A549 (cell line): ENCODE data around the gene CACNA1S. TPM values are rescaled to one million over a fixed set of nuclear protein-coding genes. Genes with fewer than 3 reads are reported as not detected.

Experiments used
- ATAC-seq, 2 experiments: fragments of 200-7000 bp in 1 of 2; fragments of >200 bp in 1 of 2; cut with Nextera tagmentation in 1 of 2; cut with Tn5 transposase in 1 of 2; 3 replicates each; pipeline versions ENCODE4 v1.8.0 to v1.9.1; 2018 to 2020; ENCODE audit warnings: mild to moderate bottlenecking in 1 of 2, moderate library complexity in 1 of 2
- CTCF ChIA-PET: fragments of 300-600 bp; sonication (Branson Sonifier 250); formaldehyde crosslinking; extraction: SDS; loops from one replicate; lab custom pipeline; 2021; ENCODE audit warnings: antibody characterized with exemption, inconsistent platforms; lab: Yijun Ruan, JAX
- POLR2A ChIA-PET: fragments of 350-600 bp; formaldehyde crosslinking; extraction: SDS; loops from one replicate; lab custom pipeline; 2021; ENCODE audit warnings: antibody characterized with exemption, inconsistent platforms; lab: Yijun Ruan, JAX
- DNase-seq, 2 experiments: peaks; one replicate each; pipeline versions ENCODE4 v3.0.0 to v3.0.0-alpha.2; 2011 to 2016; ENCODE audit warnings: low read depth in 1 of 2, low spot score in 1 of 2
- FAIRE-seq: peaks from 2 replicates; lab custom pipeline; 2011; peaks lifted over from hg19 to GRCh38; lab: Jason Lieb, UNC
- H3K27ac ChIP-seq, 2 experiments: fragments of >200 bp; sonication (Bioruptor Twin); formaldehyde crosslinking; 3 replicates each; pipeline ENCODE4 v1.5.1; 2016 to 2017
- H3K4me1 ChIP-seq: fragments of >200 bp; sonication (Bioruptor Twin); formaldehyde crosslinking; 3 replicates; pipeline ENCODE4 v1.6.1; 2016
- H3K4me2 ChIP-seq: fragments of >200 bp; sonication (Bioruptor Twin); formaldehyde crosslinking; 3 replicates; pipeline ENCODE4 v1.6.1; 2016
- H3K4me3 ChIP-seq: fragments of >200 bp; sonication (Bioruptor Twin); formaldehyde crosslinking; 3 replicates; pipeline ENCODE4 v1.5.1; 2016
- H3K9me3 ChIP-seq: fragments of >200 bp; sonication (Bioruptor Twin); formaldehyde crosslinking; 3 replicates; pipeline ENCODE4 v1.6.1; 2016
- BHLHE40 ChIP-seq: IDR thresholded peaks from 2 replicates; pipeline ENCODE4 v1.6.1; 2012; ENCODE audit warnings: low read depth, low read length, inconsistent platforms
- CEBPB ChIP-seq, 2 experiments: fragments of >200 bp in 1 of 2; sonication (Bioruptor Twin) in 1 of 2; formaldehyde crosslinking in 1 of 2; IDR thresholded peaks; 2 replicates each; pipeline ENCODE4 v1.6.1; 2012 to 2016
- CHD2 ChIP-seq: fragments of 150-350 bp; IDR thresholded peaks from 2 replicates; pipeline ENCODE4 v1.6.1; 2014; ENCODE audit warnings: low read length; ENCODE audit not compliant: partially characterized antibody
- E2F6 ChIP-seq: IDR thresholded peaks from 2 replicates; pipeline ENCODE4 v1.6.1; 2012; ENCODE audit warnings: low read depth, borderline replicate concordance
- EHMT2 ChIP-seq: fragments of 200-600 bp; sonication (generic); IDR thresholded peaks from 2 replicates; pipeline ENCODE4 v1.6.1; 2016; ENCODE audit warnings: antibody characterized with exemption, low read depth, mild to moderate bottlenecking, moderate library complexity
- ELK1 ChIP-seq: fragments of 150-350 bp; IDR thresholded peaks from 2 replicates; pipeline ENCODE4 v1.6.1; 2014; ENCODE audit warnings: low read depth, mild to moderate bottlenecking, low read length
- ESRRA ChIP-seq: fragments of 150-350 bp; IDR thresholded peaks from 2 replicates; pipeline ENCODE4 v1.6.1; 2014; ENCODE audit warnings: mild to moderate bottlenecking, low read length, borderline replicate concordance
- HES2 ChIP-seq: fragments of >200 bp; sonication (Bioruptor Twin); formaldehyde crosslinking; IDR thresholded peaks from 2 replicates; pipeline ENCODE4 v1.6.1; 2016
- HOXB13 ChIP-seq: fragments of 250-450 bp; sonication (Bioruptor Pico); IDR thresholded peaks from 2 replicates; pipeline ENCODE4 v1.5.0; 2020; ENCODE audit warnings: low read depth, mild to moderate bottlenecking, moderate library complexity
- KDM1A ChIP-seq: fragments of 200-600 bp; sonication (generic); IDR thresholded peaks from 2 replicates; pipeline ENCODE4 v1.6.1; 2016; ENCODE audit warnings: low read depth, mild to moderate bottlenecking
- KDM5A ChIP-seq: fragments of 200-600 bp; sonication (generic); IDR thresholded peaks from 2 replicates; pipeline ENCODE4 v1.6.1; 2016; ENCODE audit warnings: antibody characterized with exemption, mild to moderate bottlenecking
- MAX ChIP-seq: IDR thresholded peaks from 2 replicates; pipeline ENCODE4 v1.6.1; 2012
- MYC ChIP-seq: IDR thresholded peaks from 2 replicates; pipeline ENCODE4 v1.6.1; 2012; ENCODE audit warnings: mild to moderate bottlenecking, inconsistent platforms, low read length, improper control_type of control experiment, borderline replicate concordance
- NFE2L2 ChIP-seq: fragments of 150-350 bp; conservative IDR thresholded peaks from 2 replicates; pipeline ENCODE4 v1.6.1; 2014; ENCODE audit warnings: low read length
- PBX3 ChIP-seq: IDR thresholded peaks from 2 replicates; pipeline ENCODE4 v1.6.1; 2012
- PHF8 ChIP-seq: fragments of 200-600 bp; sonication (generic); IDR thresholded peaks from 2 replicates; pipeline ENCODE4 v1.6.1; 2016; ENCODE audit warnings: low read depth, mild to moderate bottlenecking, antibody characterized with exemption, moderate library complexity, borderline replicate concordance
- POLR2A ChIP-seq: IDR thresholded peaks from 2 replicates; pipeline ENCODE4 v1.6.1; 2012; ENCODE audit warnings: mild to moderate bottlenecking, low read length
- POLR2AphosphoS2 ChIP-seq: conservative IDR thresholded peaks from 2 replicates; pipeline ENCODE4 v1.6.1; 2012; ENCODE audit warnings: low read length, improper control_type of control experiment, inconsistent platforms
- RAD21 ChIP-seq, 2 experiments: fragments of >200 bp in 1 of 2; sonication (Bioruptor Twin) in 1 of 2; formaldehyde crosslinking in 1 of 2; IDR thresholded peaks in 1 of 2; conservative IDR thresholded peaks in 1 of 2; 2 replicates in 1 of 2; 3 replicates in 1 of 2; pipeline ENCODE4 v1.6.1; 2012 to 2018; ENCODE audit warnings: inconsistent platforms in 1 of 2
- RCOR1 ChIP-seq: fragments of 150-350 bp; IDR thresholded peaks from 2 replicates; pipeline ENCODE4 v1.6.1; 2014; ENCODE audit warnings: antibody characterized with exemption, low read length, low read depth
- RFX5 ChIP-seq: fragments of 450-650 bp; IDR thresholded peaks from 2 replicates; pipeline ENCODE4 v1.7.1; 2014; ENCODE audit warnings: antibody characterized with exemption, mild to moderate bottlenecking, moderate library complexity
- SMC3 ChIP-seq: fragments of >200 bp; sonication (Bioruptor Twin); formaldehyde crosslinking; IDR thresholded peaks from 3 replicates; pipeline ENCODE4 v1.6.1; 2018; ENCODE audit warnings: inconsistent platforms
- TP53 ChIP-seq: fragments of 250-450 bp; sonication (Bioruptor Pico); IDR thresholded peaks from 2 replicates; pipeline ENCODE4 v1.5.0; 2021; ENCODE audit warnings: mild to moderate bottlenecking, moderate library complexity
- USF2 ChIP-seq: fragments of 450-650 bp; IDR thresholded peaks from 2 replicates; pipeline ENCODE4 v1.6.1; 2014; ENCODE audit warnings: antibody characterized with exemption
- ZC3H11A ChIP-seq: fragments of 450-650 bp; IDR thresholded peaks from 2 replicates; pipeline ENCODE4 v1.6.1; 2014; ENCODE audit warnings: antibody characterized with exemption, mild to moderate bottlenecking
- ZNF302 ChIP-seq: fragments of 250-450 bp; sonication (Bioruptor Pico); IDR thresholded peaks from 2 replicates; pipeline ENCODE4 v1.9.0; 2021; ENCODE audit warnings: inconsistent platforms, mild to moderate bottlenecking, moderate library complexity
- ZSCAN20 ChIP-seq: fragments of 250-450 bp; sonication (Bioruptor Pico); IDR thresholded peaks from 2 replicates; pipeline ENCODE4 v1.8.0; 2022; ENCODE audit warnings: mild to moderate bottlenecking, moderate library complexity
- WGBS: methylation state at CpG from one replicate; pipeline ENCODE4 v1.1.6; 2017; ENCODE audit errors: missing lambda C conversion rate; 5-methylcytosine and 5-hydroxymethylcytosine counted together
- polyA plus RNA-seq, 4 experiments: library from polyadenylated mRNA; depleted of rRNA in 3 of 4; stranded (reverse); fragments of >200 nt; fragmentation: RNase III in 1 of 4; extraction: RNeasy Plus Mini Kit Qiagen cat#74134 plus additional on column Dnase treatment in 1 of 4; gene quantifications; 2 replicates in 3 of 4; 3 replicates in 1 of 4; pipeline ENCODE4 v1.2.3, GENCODE V29; 2011 to 2017

The CACNA1S gene
- polyA plus RNA-seq, 2 of the 4 experiments (the other 2 are of a cell fraction): 0.01 TPM; not detected in 1

GRCh38 chr1:201147396-201148015, 35.3 kb upstream of the CACNA1S start:
- ChIA-PET POLR2A (no interaction called here), CTCF (interaction anchor here (1.1 to 11.5 kb wide), 7 partner anchors 9 to 214 kb away, joined by 3 to 112 read pairs (median 10); partner anchors contain the start of gene ASCL5)
- Histone ChIP-seq H3K4me3 (no peak overlapping the region), H3K9me3 (no peaks in the 10 kb centered on the region)
- TF ChIP-seq RAD21 (conservative IDR thresholded peaks at IDR 0.05 in 1 of 2, IDR thresholded peaks at IDR 0.05 in 1 of 2) (no peak), E2F6 (no peak), SMC3 (no peak), ZNF302 (CRISPR knock-in tag) (no peak), MYC (no peak), HES2 (no peak), ESRRA (no peak), PBX3 (no peak), RCOR1 (no peak), ZC3H11A (no peak), POLR2A (no peak), ZSCAN20 (CRISPR knock-in tag) (no peak)
- TF ChIP-seq, all 56 proteins: peak for 0
- 89% methylated on average over 12 of the region's 13 CpGs for WGBS
- Histone ChIP-seq H3K4me2 (no peak overlapping the region), H3K4me1 (no peaks in the 10 kb centered on the region), H3K27ac (no peak overlapping the region)
- DNase-seq (no peak), FAIRE-seq (no peak), ATAC-seq (no peak)

GRCh38 chr1:201146626-201147390, 34.6 kb upstream of the CACNA1S start:
- no peaks in the 10 kb centered on the region for H3K4me1 ChIP-seq
- ATAC-seq (no peak), FAIRE-seq (no peak), DNase-seq (no peak)
- CTCF ChIA-PET: interaction anchor here (1.1 to 11.5 kb wide), 6 partner anchors 20 to 214 kb away, joined by 3 to 112 read pairs (median 6); partner anchors contain the start of gene ASCL5
- no peaks in the 10 kb centered on the region for H3K9me3 ChIP-seq
- POLR2A ChIA-PET: no interaction called here
- H3K4me3 ChIP-seq: no peak overlapping the region
- no peak overlapping the region for H3K4me2 ChIP-seq
- 91% methylated on average over 16 of the region's 17 CpGs for WGBS
- TF ChIP-seq TP53 (CRISPR knock-in tag) (no peak), POLR2AphosphoS2 (no peak), RFX5 (no peak), MAX (no peak)
- H3K27ac ChIP-seq: no peak overlapping the region

GRCh38 chr1:201145816-201146215, 33.6 kb upstream of the CACNA1S start:
- ATAC-seq: no peak
- Histone ChIP-seq H3K27ac (no peak overlapping the region), H3K4me2 (no peak overlapping the region), H3K4me3 (no peak overlapping the region), H3K9me3 (no peaks in the 10 kb centered on the region), H3K4me1 (no peaks in the 10 kb centered on the region)
- POLR2A ChIA-PET: no interaction called here
- no peak for FAIRE-seq
- TF ChIP-seq KDM5A: no peak
- TF ChIP-seq PHF8: no peak
- TF ChIP-seq POLR2AphosphoS2: no peak
- TF ChIP-seq RAD21 (conservative IDR thresholded peaks at IDR 0.05 in 1 of 2, IDR thresholded peaks at IDR 0.05 in 1 of 2): no peak
- no peak for TF ChIP-seq USF2
- TF ChIP-seq ELK1: no peak
- no peak for TF ChIP-seq BHLHE40
- no peak for TF ChIP-seq EHMT2
- no peak for TF ChIP-seq NFE2L2
- no peak for TF ChIP-seq KDM1A
- TF ChIP-seq HOXB13 (CRISPR knock-in tag): no peak
- TF ChIP-seq CHD2: no peak
- TF ChIP-seq MYC: no peak
- no peak for TF ChIP-seq CEBPB (IDR thresholded peaks at IDR 0.05)
- WGBS: 96% methylated on average over 7 of the region's 7 CpGs
- CTCF ChIA-PET: interaction anchor here (1.0 to 11.5 kb wide), 4 partner anchors 26 to 75 kb away, joined by 3 to 112 read pairs (median 4); no protein-coding TSS in a partner anchor
- DNase-seq: no peak
